GM18520 (cell line): ENCODE data around the gene CTBP2.

Source experiments
- ATAC-seq: cut with Tn5 transposase; IDR thresholded peaks from one replicate; pipeline ENCODE4 v1.9.1; 2021; ENCODE audit not compliant: unreplicated experiment

CTBP2 gene

DNA sequence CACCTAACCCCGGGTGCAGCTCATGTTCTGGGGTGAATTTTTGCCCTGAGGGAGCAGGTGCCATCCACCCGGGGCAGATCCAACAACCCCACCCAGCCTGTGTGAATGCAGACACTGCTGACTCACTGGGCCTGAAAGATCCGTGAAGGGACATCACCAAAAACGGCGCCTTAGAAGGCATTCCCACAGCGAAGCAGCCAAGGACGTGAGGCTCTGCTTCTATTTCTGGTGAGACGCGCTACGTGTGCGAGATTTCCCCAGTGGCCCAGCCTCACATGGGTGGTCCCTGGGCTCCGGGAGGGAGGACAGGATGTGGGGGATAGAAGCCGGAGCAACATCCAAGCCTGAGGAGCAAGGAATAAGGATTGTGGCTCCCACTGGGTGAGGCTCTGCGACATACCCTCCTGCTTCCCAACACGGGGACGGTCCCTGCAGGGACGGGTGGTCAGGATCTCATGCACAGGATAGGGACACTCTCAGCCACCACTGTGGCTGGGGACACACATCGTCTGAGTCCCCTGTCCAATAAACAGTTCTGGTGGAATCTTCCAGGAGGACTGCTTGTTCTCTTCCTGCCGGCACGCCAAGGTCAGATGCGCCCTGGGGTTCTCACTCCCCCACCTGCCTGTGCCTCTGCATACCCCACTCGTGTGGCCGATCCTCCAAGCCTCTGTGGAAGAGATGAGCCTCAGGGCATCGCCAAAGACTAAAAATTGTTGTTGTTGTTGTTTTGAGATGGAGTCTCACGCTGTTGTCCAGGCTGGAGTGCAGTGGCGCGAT, 148.2 kb downstream of the CTBP2 start:
- no peak for ATAC-seq

DNA sequence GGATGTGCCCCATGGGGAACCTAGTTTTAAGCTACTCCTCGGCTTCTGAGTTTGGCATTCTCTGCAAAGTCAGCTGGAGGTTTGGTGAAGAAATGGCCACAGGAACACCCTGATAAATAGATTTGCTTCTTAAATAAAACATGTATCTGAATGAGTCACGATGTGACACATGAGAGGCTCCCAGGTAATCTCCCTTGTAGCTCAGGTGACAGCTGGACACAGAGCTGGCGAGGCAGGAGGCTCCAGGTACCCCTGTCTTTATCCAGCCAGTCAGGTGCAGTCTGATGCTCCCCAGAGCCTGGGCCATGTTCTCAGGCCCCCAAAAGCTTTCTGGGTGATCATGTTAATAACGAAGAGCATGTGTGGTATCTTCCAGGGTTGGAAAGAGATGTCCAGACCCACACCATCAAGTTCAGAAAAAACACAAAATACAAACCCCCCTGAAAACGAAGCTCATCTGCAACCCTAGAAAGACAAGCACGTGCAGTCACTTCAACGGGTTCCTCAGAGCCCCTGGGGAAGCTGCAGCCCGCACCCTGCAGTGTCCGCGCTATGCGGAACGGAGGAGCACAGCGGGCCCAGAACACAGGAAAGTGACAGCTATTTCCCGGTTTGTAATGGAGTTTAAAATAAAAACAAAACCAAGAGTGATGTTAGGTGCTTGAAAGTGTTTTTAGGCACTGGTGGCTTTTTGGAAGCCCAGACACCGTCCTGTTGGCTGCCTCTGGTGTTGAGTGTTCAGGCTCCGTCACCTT, 149.0 kb downstream of the CTBP2 start:
- no peak for ATAC-seq

DNA sequence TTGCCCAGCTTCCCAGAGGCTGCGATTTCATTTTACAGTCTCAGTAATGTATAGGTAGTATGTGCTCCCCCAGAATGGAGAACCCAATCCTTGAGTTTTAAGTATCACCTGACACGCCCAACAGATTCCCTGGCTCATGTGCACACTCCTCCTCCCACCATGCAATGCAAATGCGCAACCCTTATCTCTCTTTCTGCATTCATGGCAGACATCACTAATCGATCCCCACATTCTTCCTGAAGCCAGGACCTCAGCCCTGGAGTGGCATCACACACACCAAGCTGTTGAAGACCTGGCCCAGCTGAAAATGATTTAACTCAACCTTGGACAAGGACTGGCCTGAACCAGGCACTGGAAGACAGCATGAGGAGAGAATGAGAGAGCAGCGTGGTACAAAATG, 150.0 kb downstream of the CTBP2 start:
- ATAC-seq = no peak

DNA sequence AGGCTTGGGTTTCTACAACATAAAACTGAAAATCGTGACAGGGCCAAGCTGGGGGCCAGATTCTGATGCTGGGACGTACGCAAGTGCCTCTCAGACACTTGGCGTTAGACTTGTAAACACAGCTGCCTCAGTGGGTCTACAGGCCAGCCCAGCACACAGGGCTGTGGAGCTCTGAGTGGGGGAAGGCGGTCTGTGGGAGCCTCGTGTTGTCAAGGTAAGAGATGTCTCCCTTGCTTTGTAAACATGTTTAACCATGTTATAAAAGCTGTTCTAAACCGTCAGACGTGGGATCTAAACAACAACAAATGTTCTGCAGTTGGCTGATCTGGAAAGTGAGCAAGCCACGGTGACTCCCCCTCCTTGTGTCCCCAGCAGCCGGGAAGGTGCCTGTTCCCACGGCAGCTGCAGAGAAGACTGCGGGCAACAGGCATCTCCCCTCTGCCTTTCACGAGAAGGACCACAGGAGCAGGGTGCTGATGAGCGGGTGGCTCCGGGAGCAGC, 150.7 kb downstream of the CTBP2 start:
- ATAC-seq = no peak

DNA sequence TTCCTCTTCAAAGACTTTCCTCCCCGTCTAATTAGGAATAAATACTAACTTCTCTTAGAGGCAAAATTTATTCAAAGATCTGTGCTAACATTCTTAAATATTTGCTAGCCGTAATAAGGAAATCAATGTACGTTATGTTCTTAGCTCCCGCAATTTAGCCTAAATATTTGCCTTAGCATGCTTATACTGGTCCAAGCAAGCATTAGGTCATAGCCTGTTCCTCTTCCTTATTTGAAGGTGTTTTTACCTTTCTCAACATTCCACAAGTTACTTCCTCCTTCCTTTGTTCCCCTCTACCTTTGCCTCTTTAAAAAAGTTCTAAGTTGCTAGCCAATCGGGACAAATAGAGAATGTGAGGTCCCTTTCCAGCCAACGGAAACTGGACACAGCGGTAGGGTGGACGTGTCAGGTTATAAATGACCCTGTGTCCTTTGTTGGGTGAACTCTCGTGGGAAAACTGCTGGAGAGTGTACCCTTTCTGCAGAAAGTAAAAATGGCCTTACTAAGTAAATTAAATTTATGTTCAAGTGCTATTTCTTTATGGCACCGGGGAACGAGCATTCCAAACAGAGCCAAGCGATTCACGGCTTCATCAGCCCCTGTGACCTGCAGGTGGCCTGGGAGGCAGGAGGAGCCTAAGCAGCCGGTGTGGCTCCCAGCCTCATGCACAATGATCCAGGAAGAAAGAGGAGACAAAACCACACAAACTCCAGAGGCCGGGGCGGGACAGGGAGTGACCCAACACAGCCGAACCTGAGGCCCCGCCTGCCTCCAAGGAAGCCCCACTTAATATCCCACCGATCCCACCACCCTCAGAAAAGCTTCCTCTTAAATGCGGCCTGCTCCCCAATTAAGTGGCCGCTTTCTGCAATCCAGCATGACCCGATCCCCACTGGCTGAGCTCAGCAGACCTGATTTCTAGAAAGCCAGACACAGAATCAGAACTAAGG, 151.4 kb downstream of the CTBP2 start:
- no peak for ATAC-seq

DNA sequence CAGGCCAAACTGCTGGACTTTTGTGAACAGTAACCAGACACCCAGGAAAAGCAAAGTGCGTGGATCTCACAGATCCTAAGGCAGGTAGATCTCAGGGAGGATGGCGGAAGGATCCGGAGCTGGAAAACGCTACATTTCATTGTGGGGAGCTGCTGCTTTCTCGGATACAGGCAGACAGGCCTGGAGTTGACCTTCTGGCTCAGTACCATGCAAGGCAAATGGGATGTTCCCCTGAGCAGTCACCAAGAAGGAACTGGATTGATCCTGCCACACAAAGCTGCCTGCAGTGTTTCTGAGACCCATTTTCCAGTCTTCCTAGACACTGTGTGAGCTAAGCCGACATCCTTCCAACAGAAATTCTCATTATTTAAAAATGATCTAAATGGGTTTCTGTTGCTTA, 152.9 kb downstream of the CTBP2 start:
- ATAC-seq = no peak

DNA sequence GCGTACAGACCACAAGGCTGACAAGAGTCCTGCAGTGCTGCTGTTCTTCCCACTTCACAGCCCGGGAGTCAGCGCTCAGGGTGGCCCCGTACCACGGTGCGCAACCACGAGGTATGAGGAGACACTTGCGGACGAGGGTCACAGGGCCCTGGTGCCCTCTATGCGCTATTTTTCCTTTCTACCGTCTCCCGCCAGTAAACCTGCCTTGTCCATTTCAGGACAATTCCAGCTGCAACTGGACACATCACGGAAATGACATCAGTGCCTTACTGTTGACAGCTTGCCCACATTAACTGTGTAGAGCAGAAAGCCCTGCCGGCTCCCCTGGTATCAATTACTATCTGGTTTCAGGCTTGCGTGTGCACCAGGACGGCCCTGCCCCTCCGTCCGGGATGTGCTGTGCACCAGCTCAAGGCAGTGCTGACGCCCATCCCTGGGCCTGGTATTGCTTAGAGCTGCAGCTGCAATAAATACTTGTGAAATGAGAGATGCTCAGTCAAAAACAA, 153.4 kb downstream of the CTBP2 start:
- no peak for ATAC-seq

DNA sequence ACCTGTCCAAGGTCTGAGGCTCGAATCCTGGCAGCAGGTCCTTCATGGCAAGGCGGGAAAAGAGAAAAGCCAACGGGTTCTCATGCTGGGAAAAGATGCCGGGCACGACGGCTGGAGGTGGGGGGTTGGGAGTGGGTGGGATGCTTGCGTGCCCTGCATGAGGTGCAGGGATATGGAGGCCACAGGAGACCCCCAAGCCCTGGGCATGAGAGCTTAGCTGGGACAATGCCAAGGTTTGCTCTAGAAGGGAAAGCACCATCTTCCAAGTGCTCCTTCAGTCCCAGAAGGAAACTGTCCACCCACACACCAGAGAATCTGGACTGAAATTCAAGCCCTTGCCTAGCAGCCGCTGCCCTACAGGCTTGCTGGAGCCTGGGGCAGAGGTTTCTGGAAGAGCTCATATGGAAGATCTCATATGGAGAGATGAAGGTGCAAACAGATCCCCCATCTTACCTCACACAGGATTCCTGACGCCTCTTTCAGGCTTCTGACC, 154.1 kb downstream of the CTBP2 start:
- no peak for ATAC-seq

DNA sequence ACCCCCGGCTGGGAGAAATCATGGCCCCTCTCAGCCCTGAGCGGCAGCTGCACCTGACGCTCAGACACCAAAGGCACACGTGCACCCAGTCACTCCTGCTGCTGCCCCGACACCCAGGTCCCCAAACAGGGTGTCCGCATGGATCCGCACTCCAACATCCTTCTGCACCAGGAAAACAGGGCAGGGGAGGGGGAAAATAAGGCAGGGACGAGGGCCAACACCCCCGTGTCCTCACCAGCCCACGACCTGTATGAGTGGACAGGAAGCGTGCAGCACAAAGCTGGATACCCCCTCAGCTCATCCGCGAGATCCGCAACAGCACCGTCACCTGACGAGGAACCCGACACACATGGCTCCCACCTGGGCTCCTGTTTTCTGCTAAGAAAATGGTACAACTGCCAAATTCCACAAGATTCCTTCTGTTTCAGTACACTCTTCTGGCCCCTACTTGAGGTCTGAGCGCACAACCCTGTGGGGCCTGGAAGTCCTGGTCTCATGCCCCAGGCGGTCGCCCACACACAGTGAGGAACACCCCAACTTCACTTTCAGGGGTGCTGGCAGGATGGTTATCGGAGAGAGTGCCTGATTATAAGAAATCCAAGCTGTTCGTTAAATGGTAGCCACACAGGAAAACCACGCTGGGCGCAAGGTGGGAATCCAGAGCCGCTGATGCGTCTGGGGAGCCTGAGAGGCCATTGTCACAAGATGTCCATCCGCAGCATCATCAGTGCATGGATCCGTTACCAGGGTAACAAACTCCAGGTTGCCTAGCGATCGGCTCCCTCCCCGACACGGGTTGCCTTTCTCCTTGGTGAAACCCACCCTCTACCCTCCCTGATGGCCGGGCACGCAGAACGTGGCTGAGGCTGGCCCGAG, 154.8 kb downstream of the CTBP2 start:
- no peak for ATAC-seq

DNA sequence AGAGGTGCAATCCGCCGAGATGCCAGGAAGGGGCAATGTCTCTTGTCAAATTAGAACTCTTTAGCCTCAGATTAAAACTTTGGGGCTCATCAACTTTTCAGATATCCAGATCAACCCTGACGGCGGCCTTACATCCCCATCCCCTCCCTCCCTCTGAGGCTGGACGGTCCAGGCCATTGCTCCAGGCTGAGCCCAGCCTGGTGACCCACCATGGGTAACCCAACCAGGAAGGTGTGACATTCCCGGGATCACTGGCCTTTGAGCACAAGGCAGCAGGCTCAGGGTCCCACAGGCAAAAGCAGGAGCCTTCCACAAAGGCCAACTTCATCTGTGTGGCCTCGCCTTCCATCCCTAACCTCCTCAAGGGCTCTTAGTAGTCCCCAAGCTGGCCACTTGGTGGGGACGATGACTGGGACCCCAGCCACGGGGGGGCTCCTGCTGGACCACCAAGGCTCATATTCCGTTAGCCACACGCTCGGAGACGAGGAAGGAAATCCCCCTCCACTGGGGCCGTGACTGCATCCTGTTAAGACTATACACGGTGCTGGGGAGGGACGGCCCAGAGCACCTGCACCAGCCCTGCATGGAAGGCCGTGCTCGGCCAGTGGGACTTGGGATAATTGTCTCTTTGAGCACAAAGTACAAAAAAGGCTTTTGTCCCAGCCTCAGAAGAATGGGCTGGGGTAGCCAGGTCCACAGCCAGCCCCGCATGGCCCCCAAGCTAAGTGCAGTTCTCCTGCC, 155.6 kb downstream of the CTBP2 start:
- ATAC-seq = no peak

DNA sequence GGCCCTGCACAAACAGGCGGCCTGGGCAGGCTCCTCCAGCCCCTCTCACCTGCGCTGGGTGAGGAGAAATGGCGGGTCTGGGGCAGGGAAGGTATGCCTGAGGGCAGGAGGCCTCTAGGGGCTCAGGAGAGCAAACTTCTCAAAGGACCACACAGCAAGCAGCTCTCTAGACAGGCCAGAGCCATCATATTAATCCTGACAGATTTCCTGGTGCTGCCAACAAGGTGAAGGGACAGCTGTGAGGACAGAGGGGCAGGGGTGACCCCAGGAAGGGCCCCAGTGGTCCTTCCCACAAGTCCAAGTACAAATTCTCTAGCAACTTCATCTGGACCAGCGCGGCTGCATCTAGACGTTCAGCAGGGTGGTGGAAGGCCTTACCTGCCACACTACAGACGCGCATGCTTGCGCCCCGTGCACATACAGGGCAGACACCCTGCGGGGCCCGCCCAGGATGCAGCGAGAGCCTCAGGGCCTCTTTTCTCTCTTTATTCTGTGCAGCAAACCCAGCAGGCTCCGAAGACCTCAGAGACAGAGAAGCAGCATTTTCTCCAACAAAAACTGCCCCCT, 156.4 kb downstream of the CTBP2 start:
- no peak for ATAC-seq

DNA sequence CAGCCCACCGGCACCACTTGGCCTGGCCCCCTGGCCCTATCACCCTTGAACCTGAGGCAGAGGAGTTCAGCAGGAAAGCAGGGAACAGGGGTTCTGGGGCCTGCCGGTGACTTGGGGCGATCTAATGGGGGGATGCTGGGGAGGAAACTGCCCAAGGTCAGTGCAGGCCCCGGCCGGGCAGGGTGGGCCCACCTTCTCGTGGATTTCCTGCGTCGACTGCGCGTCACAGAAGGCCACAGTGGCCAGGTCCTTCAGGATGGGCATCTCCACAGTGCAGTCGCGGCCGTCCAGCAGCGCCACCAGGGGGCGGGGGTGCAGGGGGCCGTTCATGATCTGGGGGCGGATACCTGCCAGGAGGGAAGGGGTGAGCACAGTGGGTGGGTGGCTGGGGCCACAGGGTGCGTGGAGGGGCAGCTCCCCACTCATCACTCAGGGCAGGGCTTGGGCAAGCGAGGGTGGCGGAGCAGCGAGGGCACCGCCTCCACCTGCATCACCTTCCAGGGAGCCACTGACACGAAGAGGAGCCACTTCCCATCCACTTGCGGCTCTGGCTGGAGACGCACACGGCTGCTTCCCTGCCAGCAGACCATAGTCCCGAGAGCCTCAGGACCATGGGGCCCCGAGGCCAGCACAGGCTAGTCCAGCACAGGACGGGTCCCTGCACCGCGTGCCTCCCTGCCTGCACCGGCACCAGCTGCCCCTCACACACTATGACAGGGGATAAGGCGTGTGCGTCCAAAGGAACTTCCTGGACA, 157.0 kb downstream of the CTBP2 start:
- no peak for ATAC-seq

DNA sequence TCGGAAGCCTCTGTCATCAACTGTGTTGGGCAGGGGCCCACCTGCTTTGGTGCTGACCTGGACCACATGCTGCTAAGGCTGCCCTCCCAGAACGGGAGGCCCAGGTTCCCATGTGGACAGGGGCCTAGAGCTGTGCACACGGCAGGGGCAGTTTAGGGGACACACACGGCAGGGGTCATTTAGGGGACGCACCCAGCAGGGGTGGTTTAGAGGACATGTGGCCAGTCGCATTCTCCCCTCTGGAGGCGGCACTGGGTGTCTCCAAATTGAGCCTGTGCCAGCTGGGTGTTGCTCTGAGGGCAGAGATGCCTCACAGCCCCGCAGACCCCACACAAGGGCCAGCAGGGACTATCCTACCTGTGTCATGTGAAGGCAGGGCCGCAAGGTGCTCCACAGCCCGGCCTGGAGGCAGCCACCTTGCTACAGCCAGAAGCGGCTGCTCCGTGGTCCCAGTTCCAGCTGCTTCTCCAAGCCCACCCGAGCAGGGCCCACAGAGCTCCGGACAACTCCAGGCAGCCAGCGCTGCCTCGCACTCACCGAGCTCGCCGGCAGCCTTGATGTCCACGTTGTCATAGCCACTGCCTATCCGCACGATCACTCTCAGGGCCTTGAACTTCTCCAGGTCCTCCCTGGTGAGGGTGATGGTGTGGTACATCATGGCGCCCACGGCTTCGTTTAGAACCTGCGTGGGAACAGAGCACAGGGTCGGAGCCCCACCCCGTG, 157.8 kb downstream of the CTBP2 start:
- ATAC-seq = no peak

DNA sequence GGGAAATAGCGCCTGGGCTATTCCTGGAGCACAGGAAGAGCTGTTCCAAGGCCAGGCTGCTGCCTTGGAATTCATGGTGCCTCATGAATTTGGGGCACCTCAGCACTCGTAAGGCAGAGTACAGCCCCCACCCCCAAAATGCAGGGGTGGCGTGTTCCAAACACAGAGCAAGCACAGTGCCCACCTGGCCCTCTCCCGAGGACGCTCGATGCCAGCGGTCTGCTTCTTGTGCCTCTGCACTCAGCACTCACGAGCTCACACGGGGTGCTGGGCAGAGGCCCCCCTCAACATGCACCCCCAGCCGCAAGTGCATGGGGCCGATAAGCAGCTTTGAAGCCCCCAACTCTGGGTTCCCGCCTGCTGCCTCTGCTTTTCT, 158.3 kb downstream of the CTBP2 start:
- no peak for ATAC-seq

DNA sequence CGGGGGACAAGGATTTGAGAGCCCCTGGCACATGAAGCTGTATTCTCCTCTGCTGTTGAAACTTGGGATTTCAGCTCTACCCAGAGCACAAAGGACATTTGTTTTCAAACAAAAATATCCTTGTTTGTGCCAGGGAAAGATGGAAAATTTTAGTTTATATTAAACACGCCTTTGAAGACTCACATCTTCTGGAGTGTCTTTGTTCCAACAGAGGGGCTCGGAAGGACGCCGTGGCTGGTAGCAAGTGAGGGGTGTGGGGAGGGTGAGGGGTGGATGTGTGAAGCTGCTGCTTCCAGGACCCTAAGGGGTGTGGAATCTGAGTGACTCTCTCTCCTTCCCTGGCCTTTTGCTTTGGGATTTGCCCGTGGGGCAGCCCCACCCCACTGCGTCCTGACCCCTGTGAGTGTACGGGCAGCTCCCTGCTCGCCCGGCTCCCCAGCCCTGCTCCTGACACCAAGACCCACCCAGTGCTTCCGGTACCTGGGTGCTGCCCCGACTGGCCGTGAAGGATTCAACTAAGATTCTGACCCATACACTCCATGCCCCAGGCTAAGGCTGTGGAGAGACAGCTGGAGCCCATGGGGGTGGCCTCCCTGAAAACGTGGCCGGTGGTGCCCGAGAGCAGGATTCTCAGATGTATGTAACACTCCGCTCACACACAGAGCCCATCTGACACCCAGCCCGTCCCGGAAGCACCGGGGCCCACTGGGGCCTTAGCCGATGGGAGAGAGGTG, 158.9 kb downstream of the CTBP2 start:
- ATAC-seq = no peak

DNA sequence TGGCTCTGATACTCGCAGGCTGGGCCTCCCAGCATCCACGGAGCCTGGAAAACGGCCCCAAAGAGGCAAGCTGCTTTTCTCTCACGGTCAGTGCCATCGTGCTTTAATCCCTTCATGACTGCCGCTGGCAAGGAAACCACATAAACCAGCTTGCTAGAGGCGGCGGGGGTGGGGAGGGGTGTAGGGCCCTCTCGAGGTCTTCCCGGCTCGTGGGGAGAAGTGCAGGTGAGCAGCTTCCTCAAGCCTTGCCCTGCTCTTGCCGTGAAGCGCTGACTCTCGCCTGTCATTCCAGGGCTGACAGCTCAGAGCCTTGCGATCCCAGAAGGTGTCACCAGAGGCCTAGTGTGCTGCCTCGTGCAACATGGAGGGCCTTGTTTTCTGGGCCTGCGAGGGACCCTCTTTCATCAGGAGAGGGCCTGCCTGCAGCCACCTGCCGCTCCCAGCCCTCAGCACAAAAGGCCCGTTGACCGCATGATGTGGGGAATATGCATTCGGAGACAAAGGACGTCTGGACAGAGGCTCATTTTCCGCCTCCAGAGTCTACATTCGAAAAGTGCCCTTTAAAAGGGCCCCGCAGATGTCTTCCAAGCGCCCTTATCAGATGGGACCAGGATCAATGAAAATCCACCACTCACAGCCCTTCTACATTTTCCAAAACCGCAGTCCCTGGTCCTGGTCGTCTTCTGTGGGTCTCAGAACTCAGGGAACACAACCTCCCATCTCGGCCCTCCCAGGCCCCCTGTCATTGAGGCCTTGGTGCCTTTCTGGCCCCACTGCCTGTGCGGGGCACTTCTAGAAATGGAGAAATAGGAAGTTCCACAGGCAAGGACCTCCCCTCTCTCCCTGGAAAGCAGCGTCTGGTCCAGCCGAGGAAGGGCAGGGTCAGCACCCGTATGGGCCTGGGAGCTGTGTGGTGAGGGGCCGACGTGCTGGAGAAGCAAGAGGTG, 159.7 kb downstream of the CTBP2 start:
- ATAC-seq = no peak
